SKM-1 treated with dmso at 0.1 percent for 144 hours (cell line): ENCODE results near the gene CFAP73.
"Not testable (repeated sequence)": the region's sequence is repeated elsewhere in the genome, so short reads cannot be mapped to it uniquely, and the experiment has no call there.

ENCODE experiments used
- DNase-seq: peaks from one replicate; lab custom pipeline; 2025; ENCODE audit not compliant: unreplicated experiment; lab: John Stamatoyannopoulos, UW

Gene CFAP73

DNA sequence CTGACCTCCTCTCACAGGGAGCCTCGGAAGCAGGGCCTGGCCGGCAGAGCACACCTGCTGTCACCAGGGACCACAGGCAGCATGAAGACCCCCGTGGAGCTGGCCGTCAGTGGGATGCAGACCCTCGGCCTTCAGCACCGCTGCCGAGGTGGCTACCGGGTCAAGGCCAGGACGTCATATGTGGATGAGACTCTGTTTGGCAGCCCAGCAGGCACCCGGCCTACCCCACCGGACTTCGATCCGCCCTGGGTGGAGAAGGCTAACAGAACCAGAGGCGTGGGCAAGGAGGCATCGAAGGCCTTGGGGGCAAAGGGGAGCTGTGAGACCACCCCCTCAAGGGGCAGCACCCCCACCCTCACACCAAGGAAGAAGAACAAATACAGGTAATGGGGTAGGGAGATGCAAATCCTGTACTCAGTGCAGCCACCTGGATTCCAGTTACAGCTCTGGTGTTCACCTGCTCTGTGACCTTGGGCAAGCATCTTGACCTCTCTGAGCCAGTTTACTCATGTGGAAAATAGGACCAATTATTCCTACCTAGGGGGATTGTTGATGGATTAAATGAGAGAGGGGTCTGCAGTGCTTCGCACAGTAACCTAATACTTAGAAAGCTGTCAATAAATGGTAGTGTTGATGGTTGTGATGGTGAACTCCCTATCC is 37.3 kb downstream of the CFAP73 start:
- DNase-seq, result no peak

DNA sequence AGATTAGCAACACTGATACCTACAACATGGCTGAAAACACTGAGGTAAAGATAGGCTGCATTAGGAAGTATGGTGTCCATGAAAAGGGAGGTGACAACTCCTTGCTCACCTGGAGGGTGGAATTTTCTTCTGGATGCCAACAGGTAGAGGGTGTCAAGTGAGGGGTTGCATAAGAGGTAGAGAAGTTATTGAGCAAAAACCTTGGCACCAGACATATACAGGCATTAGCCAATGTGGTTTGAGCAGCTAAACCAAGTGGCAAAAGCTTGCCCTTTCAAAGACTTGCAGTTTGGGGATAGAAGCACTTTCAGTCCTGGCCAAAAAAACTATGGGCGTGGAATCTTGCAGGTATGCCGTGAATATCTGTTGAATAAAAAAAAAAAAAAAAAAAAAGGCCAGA is 39.8 kb downstream of the CFAP73 start:
- no peak for DNase-seq

GRCh38 chr12:113190761-113191160 is 41.2 kb downstream of the CFAP73 start:
- DNase-seq, result no peak

- DNase-seq, result no peak
Measured at GRCh38 chr12:113191227-113191626, 41.7 kb downstream of the CFAP73 start.

DNA sequence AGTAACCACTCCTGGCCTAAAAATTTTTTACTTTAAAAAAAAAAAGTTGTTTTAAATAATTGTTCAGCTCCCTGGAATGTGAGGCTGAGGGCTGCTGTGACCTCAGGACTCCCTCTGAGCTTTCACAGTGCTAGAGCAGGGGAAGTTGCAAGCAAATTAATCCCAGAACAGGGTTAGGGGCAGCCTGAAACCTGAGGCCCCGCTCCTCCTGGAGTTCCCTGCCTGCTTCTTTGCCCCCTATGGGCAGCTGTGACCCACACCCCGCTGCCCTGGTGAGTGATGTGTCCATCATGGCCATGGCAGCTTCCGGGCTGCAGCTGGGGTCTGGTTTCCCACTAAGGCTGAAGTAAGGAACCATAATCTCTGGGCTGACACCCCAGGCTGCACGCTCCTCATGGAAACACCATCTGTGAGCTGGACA is 45.5 kb downstream of the CFAP73 start:
- DNase-seq, result no peak

DNA sequence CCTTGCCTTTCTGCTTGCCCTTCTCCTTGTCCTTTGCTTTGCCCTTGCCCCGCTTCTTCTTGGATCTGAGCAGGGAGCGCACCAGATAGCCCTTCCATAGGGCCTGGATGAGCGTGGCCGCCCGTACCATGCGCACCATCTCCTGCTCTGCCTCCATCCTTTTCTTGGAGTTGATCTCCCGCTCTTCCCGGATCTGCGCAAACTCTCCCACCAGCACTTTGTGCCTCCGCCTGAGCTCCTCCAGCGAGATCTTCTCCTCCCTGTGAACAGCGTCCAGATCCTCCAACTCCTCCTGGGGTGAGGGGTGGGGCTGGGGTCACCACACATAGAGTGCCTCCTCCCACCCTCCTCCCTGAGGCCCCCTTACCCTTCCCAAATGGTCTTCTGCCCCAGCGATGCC is 46.1 kb downstream of the CFAP73 start:
- no peak for DNase-seq

DNA sequence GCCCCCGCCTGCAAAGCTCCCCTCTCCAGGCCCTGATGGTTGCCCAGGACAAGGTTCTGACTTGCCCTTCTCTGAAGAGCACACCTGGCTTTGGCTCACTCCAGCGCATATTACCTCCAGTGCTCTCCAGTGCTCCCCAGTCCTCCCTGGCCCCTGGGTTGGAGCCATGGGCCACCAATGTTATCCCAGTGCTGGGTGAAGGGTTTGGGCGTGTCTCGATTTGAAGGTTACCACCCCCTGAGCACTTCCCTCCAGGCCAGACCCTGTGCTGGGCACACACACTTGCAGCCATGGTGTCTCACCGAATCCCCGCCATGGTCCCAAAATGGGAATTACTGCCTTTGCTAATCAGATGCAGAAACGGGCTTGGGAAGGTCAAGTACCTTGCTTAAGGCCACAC is 47.1 kb downstream of the CFAP73 start:
- no peak for DNase-seq

GRCh38 chr12:113196990-113197389 is 47.5 kb downstream of the CFAP73 start:
- peak; percentile 41 for DNase-seq

DNA sequence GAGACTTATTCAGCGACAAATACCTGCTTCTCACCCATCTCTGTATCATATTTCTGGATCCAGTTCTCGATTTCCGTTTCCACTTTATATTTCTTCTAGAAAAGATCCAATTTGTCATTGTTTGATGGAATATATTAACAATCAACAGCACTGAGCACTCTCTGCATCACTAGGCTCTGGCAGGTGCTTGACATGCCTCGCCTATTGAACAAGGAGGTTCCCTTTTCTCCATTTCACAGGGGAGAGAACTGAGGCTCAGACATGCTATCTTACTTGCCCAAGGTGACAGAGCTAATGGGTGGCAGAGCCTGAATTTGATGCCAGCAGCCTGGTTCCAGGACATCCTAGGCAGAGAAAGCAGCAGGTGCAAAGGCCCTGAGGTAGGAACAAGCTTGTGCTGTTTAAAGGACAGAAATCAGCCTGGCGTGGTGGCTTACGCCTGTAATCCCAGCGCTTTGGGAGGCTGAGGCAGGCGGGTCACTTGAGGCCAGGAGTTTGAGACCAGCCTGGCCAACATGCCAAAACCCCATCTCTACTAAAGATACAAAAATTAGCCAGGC is 48.1 kb downstream of the CFAP73 start:
- DNase-seq, result no peak

GRCh38 chr12:113198296-113198695 is 48.8 kb downstream of the CFAP73 start:
- DNase-seq, result no peak

DNA sequence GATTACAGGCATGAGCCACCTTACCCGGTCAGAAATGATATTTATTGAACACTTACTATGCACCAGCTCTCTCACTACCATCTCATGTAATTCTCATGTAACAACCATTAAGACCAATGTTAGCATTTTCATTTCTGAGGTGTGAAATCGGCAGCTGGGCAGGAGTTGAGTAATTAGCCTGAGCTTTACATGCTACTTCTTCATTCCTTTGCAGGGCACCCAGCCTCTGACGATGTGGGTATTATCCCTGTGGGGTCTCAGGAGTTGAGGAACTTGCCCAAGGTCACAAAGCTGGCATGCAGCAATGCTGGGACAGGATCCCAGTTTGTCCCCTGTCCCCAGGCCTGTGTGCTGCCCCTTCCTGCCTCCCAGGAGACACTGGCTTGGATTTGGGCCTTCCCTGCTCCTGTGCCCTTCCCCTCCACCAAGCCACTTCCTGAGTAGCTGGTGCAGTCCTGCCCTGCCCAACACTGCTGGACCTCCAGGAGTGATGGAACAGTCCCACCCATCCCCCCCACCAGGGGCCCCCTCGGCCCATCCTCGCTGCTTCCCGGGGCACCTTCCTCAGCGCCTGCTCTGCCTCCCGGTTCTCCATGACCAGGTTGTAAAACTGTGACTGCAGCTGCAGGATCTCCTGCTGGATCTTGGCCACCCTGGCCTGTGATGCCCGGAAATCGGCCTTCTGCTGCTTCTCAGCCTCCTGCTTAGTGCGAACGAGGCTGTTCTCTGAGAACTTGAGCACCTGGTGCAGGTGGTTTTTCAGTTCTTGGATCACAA is 50.7 kb downstream of the CFAP73 start:
- no peak for DNase-seq

GRCh38 chr12:113201187-113202177 is 52.0 kb downstream of the CFAP73 start:
- DNase-seq, result no peak

DNA sequence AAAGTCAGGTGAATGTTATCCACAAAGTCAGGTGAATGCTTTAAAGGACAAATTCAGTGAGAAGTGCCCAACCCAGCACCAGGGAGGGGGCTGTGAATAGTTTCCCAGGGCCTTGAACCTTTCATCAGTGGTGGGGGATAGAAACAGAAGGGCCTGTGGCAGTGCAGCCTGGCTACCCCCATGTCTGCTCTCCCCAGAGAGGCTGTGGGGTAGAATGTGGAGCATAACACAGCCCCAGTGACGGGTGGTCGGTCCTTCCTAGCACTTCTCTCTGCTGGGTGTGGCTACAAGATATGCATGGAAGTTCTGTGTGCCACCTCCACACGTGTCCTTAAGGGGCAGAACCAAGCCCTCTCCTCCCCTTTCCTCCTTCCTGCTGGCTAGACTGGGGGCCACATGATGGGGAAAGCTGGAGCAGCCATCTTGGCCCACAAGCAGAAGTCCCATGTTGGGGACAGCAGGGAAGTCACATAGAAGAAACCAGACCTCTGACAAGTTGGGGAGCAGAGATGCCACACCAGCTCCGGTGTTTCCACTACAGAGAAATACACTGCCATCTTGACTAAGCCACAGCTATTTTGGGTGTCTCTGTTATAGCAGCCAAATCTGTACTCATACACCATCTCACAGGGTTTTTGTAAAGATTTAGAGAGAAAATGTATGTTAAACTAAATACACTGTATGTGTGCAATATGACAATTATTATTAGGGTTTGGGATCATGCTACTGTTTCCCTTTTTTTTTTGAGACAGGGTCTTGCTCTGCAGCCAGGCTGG is 53.0 kb downstream of the CFAP73 start:
- DNase-seq, result no peak

DNA sequence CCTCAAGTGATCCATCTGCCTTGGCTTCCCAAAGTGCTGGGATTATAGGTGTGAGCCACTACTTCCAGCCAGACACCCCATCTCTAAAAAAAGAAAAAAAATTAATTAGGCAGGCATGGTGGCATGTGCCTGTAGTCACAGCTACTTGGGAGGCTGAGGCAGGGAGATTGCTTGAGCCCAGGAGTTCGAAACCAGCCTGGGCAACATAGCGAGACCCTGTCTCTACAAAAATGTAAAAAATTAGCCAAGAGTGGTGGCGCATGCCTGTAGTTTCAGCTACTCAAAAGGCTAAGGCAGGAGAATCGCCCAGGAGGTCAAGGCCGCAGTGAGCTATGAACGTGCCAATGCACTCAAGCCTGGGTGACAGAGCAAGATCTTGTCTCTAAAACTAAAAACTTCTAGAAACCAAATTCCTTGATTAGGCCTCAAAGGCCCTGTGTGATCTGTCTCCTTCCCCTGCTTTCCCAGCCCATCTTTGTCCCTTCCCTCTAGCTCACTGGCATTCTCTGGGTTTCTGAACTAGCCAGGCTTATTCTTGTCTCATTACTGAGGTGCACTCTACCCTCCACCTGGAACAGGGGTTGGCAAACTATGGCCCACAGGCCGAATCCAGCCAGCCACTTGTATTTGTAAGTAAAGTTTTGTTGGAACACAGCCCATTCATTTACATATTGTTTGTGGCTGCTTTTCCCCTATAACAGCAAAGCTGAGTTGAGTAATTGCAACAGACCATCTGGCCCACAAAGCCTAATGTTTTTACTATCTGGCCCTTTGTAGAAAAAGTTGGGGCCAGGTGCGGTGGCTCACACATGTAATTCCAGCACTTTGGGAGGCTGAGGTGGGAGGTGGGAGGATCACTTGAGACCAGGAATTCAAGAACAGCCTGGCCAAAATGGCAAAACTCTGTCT is 54.6 kb downstream of the CFAP73 start:
- no peak for DNase-seq

GRCh38 chr12:113204804-113205203 is 55.3 kb downstream of the CFAP73 start:
- DNase-seq, result no peak

DNA sequence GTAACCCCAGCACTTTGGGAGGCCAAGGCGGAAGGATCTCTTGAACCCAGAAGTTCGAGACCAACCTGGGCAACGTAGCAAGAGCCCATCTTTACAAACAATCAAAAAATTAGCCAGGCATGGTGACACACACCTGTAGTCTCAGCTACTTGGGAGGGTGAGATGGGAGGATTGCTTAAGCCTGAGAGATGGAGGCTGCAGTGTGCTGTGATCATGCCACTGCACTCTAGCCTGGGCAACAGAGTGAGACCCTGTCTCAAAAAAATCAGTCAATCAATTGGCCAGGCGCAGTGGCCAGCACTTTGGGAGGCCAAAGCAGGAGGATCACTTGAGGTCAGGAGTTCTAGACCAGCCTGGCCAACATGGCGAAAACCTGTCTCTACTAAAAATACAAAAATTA is 57.3 kb downstream of the CFAP73 start:
- DNase-seq, result not testable (repeated sequence)

GRCh38 chr12:113207613-113208040 is 58.1 kb downstream of the CFAP73 start:
- no peak for DNase-seq

GRCh38 chr12:113208041-113208934 is 58.8 kb downstream of the CFAP73 start:
- peak; percentile 85 for DNase-seq
